GM23338 (cell line): ENCODE results near the gene AGO1. TPM values are rescaled to one million over a fixed set of nuclear protein-coding genes. Genes with fewer than 3 reads are reported as not detected.
A peak's percentile ranks its signal among the peaks of the same experiment; 100 is the strongest.

Source experiments
- ATAC-seq: fragments of 200-7000 bp; cut with Tn5 transposase; 3 replicates; pipeline ENCODE4 v1.9.1; 2020
- DNase-seq: peaks from one replicate; pipeline ENCODE4 v3.0.0-alpha.2; 2015; ENCODE audit warnings: low spot score
- H2AFZ ChIP-seq: fragments of 200-600 bp; sonication (generic); 2 replicates; pipeline ENCODE4 v1.8.0; 2016; ENCODE audit warnings: antibody characterized with exemption, mild to moderate bottlenecking, moderate library complexity
- H3F3A ChIP-seq: fragments of 200-600 bp; sonication (generic); replicated peaks from 2 replicates; pipeline ENCODE4 v1.8.0; 2017; ENCODE audit warnings: antibody characterized with exemption, mixed run types, low read depth
- H3K27ac ChIP-seq: fragments of 200-600 bp; sonication (generic); 2 replicates; pipeline ENCODE4 v1.6.1; 2016; ENCODE audit warnings: low read depth
- H3K27me3 ChIP-seq: fragments of 200-600 bp; sonication (generic); 2 replicates; pipeline ENCODE4 v1.8.0; 2016; ENCODE audit warnings: mild to moderate bottlenecking, mixed run types, moderate library complexity; ENCODE audit not compliant: insufficient read depth
- H3K36me3 ChIP-seq: fragments of 200-600 bp; sonication (generic); 2 replicates; pipeline ENCODE4 v1.8.0; 2016; ENCODE audit warnings: mild to moderate bottlenecking; ENCODE audit not compliant: insufficient read depth
- H3K4me1 ChIP-seq: fragments of 200-600 bp; sonication (generic); 2 replicates; pipeline ENCODE4 v1.8.0; 2016; ENCODE audit warnings: mild to moderate bottlenecking, moderate library complexity; ENCODE audit not compliant: insufficient read depth
- H3K4me2 ChIP-seq: fragments of 200-600 bp; sonication (generic); 2 replicates; pipeline ENCODE4 v1.7.1; 2017; ENCODE audit warnings: mixed run types
- H3K4me3 ChIP-seq: fragments of 200-600 bp; sonication (generic); 2 replicates; pipeline ENCODE4 v1.6.1; 2016; ENCODE audit warnings: mixed run types
- H3K79me2 ChIP-seq: fragments of 200-600 bp; sonication (generic); replicated peaks from 2 replicates; pipeline ENCODE4 v1.8.0; 2017; ENCODE audit warnings: mild to moderate bottlenecking; ENCODE audit not compliant: insufficient read depth
- H3K9me2 ChIP-seq: fragments of 200-600 bp; sonication (generic); 2 replicates; pipeline ENCODE4 v1.8.0; 2017; ENCODE audit not compliant: insufficient read depth
- H4K20me1 ChIP-seq: fragments of 200-600 bp; sonication (generic); replicated peaks from 2 replicates; pipeline ENCODE4 v1.8.0; 2017; ENCODE audit warnings: mild to moderate bottlenecking; ENCODE audit not compliant: insufficient read depth
- H3K27ac Mint-ChIP-seq: 2 replicates; pipeline ENCODE4 v1.8.0; 2020; ENCODE audit warnings: inconsistent platforms, mild to moderate bottlenecking, moderate library complexity, mixed read lengths
- H3K27me3 Mint-ChIP-seq: 3 replicates; pipeline ENCODE4 v1.8.0; 2022; ENCODE audit warnings: low read depth, mild to moderate bottlenecking, moderate library complexity, mixed read lengths, inconsistent platforms; ENCODE audit not compliant: insufficient read depth, poor library complexity
- H3K36me3 Mint-ChIP-seq: 3 replicates; pipeline ENCODE4 v1.8.0; 2021; ENCODE audit warnings: low read depth, mild to moderate bottlenecking, inconsistent platforms, moderate library complexity, mixed read lengths
- H3K4me1 Mint-ChIP-seq: 3 replicates; pipeline ENCODE4 v1.8.0; 2020; ENCODE audit warnings: mild to moderate bottlenecking, inconsistent platforms, mixed read lengths
- H3K4me3 Mint-ChIP-seq: 3 replicates; pipeline ENCODE4 v1.8.0; 2021; ENCODE audit warnings: moderate library complexity, mild to moderate bottlenecking, inconsistent platforms, mixed read lengths
- H3K9me3 Mint-ChIP-seq: 3 replicates; pipeline ENCODE4 v1.8.0; 2020; ENCODE audit warnings: moderate library complexity, mild to moderate bottlenecking, inconsistent platforms, mixed read lengths
- CREB1 ChIP-seq: fragments of 250-450 bp; sonication (Bioruptor Pico); IDR thresholded peaks from 2 replicates; pipeline ENCODE4 v1.5.0; 2020; ENCODE audit warnings: low read depth, mild to moderate bottlenecking, moderate library complexity
- EZH2 ChIP-seq: fragments of 200-600 bp; sonication (generic); IDR thresholded peaks from one replicate; pipeline ENCODE4 v1.8.0; 2017; ENCODE audit warnings: antibody characterized with exemption, mild to moderate bottlenecking, low read depth; ENCODE audit not compliant: unreplicated experiment
- JUNB ChIP-seq: IDR thresholded peaks from one replicate; pipeline ENCODE4 v1.6.1; 2016; ENCODE audit warnings: antibody characterized with exemption; ENCODE audit not compliant: unreplicated experiment
- NANOG ChIP-seq: IDR thresholded peaks from 2 replicates; pipeline ENCODE4 v1.6.1; 2016; ENCODE audit warnings: antibody characterized with exemption, borderline replicate concordance
- POLR2AphosphoS5 ChIP-seq: IDR thresholded peaks from 2 replicates; pipeline ENCODE4 v1.6.1; 2016; ENCODE audit warnings: antibody characterized with exemption, low read depth
- STAT1 ChIP-seq: IDR thresholded peaks from one replicate; pipeline ENCODE4 v1.6.1; 2016; ENCODE audit warnings: antibody characterized with exemption; ENCODE audit not compliant: unreplicated experiment
- ZNF114 ChIP-seq: fragments of 250-450 bp; sonication (Bioruptor Pico); IDR thresholded peaks from 2 replicates; pipeline ENCODE4 v1.5.0; 2020; ENCODE audit warnings: mild to moderate bottlenecking, moderate library complexity
- ZNF331 ChIP-seq: fragments of 250-450 bp; sonication (Bioruptor Pico); IDR thresholded peaks from 2 replicates; pipeline ENCODE4 v1.5.0; 2020; ENCODE audit warnings: low read depth, mild to moderate bottlenecking, moderate library complexity
- polyA plus RNA-seq: library from polyadenylated mRNA; unstranded; fragments of >200 nt; fragmentation: Nextera tagmentation; extraction: Ambion mirVana; gene quantifications from 2 replicates; pipeline ENCODE4 v1.2.1, GENCODE V29; 2016
- total RNA-seq: library from RNA; depleted of rRNA; stranded (reverse); fragments of >200 nt; shearing (Covaris generic); gene quantifications from 2 replicates; pipeline ENCODE4 v1.2.3, GENCODE V29; 2014
- TF ChIP-seq, protein P1 (sequence below): IDR thresholded peaks from 2 replicates; pipeline ENCODE4 v1.6.1; 2016; ENCODE audit warnings: antibody characterized with exemption
- TF ChIP-seq, protein P2 (sequence below): fragments of 250-450 bp; sonication (Bioruptor Pico); IDR thresholded peaks from 2 replicates; pipeline ENCODE4 v1.5.0; 2020; ENCODE audit warnings: mild to moderate bottlenecking, moderate library complexity
- TF ChIP-seq, protein P3 (sequence below), 2 experiments: fragments of 200-600 bp in 1 of 2; sonication (generic) in 1 of 2; conservative IDR thresholded peaks; 2 replicates each; pipeline versions ENCODE4 v1.5.1 to v1.6.1; 2016 to 2017; ENCODE audit warnings: antibody characterized with exemption in 2 of 2, low read depth in 2 of 2, mild to moderate bottlenecking in 2 of 2, moderate library complexity in 1 of 2

AGO1 gene
- total and polyA plus RNA-seq, 2 experiments from 2014 or later = 10.6 to 65.1 TPM

DNA sequence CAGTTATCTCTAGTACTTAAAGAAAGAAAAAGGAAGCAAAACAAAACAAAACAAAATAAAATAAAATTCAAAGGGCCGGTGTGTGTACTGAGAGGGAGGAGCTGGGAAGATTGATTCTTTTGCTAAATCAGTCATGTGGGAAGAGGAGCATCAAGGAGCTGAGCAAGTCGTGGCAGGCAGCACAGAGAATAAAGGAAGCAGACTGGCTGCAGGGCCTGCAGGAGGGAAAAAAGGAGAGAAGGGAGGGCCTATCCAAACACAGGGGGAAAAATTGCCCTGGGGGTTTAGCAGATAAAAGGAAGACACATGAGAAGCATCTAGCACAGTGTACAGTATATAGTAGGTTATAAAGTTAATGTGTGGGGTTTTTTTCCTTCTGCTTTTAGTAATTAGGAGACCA, 47.6 kb upstream of the AGO1 start:
- Histone ChIP-seq H3K27me3 (no peaks in the 10 kb centered on the region), H3K36me3 (peaks cover 6% of the 10 kb centered on the region; the same call in 1 of the 2 replicates), H3K4me1 (no peaks in the 10 kb centered on the region), H3K9me2 (no peaks in the 10 kb centered on the region), H3K79me2 (no peaks in the 10 kb centered on the region), H3K4me2 (no peak overlapping the region), H3K4me3 (no peak overlapping the region), H3K27ac (no peak overlapping the region), H4K20me1 (0 out of 2 replicates have a peak, but pooled peaks cover 4% of the 10 kb centered on the region), H2AFZ (no peak overlapping the region), H3F3A (no peaks in the 10 kb centered on the region)
- peaks cover 28% of the 10 kb centered on the region for H3K36me3 Mint-ChIP-seq
- TF ChIP-seq CREB1 (CRISPR knock-in tag) (no peak), ZNF114 (CRISPR knock-in tag) (no peak), JUNB (no peak), EZH2 (no peak)
- TF ChIP-seq, protein P1, sequence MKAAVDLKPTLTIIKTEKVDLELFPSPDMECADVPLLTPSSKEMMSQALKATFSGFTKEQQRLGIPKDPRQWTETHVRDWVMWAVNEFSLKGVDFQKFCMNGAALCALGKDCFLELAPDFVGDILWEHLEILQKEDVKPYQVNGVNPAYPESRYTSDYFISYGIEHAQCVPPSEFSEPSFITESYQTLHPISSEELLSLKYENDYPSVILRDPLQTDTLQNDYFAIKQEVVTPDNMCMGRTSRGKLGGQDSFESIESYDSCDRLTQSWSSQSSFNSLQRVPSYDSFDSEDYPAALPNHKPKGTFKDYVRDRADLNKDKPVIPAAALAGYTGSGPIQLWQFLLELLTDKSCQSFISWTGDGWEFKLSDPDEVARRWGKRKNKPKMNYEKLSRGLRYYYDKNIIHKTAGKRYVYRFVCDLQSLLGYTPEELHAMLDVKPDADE = no peak
- no peaks in the 10 kb centered on the region for H3K4me1 Mint-ChIP-seq
- no peak overlapping the region for H3K4me3 Mint-ChIP-seq
- ATAC-seq (no peak; the same call in 2 of the 3 replicates), DNase-seq (peak; percentile 11)
- peaks cover 2% of the 10 kb centered on the region for H3K27me3 Mint-ChIP-seq
- 0 out of 2 replicates have a peak overlapping the region, but pooled peaks have one; percentile 3 for H3K27ac Mint-ChIP-seq
- H3K9me3 Mint-ChIP-seq = no peaks in the 10 kb centered on the region; the same call in 2 of the 3 replicates

GRCh38 chr1:35836734-35837133, 46.3 kb upstream of the AGO1 start:
- H3K36me3 Mint-ChIP-seq = peaks cover 27% of the 10 kb centered on the region
- no peaks in the 10 kb centered on the region for H3K4me1 ChIP-seq
- H3K4me1 Mint-ChIP-seq = no peaks in the 10 kb centered on the region
- H3F3A ChIP-seq = no peaks in the 10 kb centered on the region
- no peak for DNase-seq
- no peaks in the 10 kb centered on the region for H3K27me3 ChIP-seq
- peaks cover 2% of the 10 kb centered on the region for H3K27me3 Mint-ChIP-seq
- H4K20me1 ChIP-seq = no peaks in the 10 kb centered on the region; the same call in 1 of the 2 replicates
- no peak overlapping the region for H3K4me3 ChIP-seq
- H3K9me2 ChIP-seq = no peaks in the 10 kb centered on the region
- no peaks in the 10 kb centered on the region for H3K79me2 ChIP-seq
- no peak overlapping the region for H3K4me3 Mint-ChIP-seq
- H3K27ac ChIP-seq = no peak overlapping the region
- ATAC-seq = no peak
- H2AFZ ChIP-seq = no peak overlapping the region
- H3K27ac Mint-ChIP-seq = no peak overlapping the region
- peaks cover 5% of the 10 kb centered on the region; the same call in 1 of the 2 replicates for H3K36me3 ChIP-seq
- H3K9me3 Mint-ChIP-seq = no peaks in the 10 kb centered on the region; the same call in 2 of the 3 replicates
- H3K4me2 ChIP-seq = no peak overlapping the region
- TF ChIP-seq, protein P2, sequence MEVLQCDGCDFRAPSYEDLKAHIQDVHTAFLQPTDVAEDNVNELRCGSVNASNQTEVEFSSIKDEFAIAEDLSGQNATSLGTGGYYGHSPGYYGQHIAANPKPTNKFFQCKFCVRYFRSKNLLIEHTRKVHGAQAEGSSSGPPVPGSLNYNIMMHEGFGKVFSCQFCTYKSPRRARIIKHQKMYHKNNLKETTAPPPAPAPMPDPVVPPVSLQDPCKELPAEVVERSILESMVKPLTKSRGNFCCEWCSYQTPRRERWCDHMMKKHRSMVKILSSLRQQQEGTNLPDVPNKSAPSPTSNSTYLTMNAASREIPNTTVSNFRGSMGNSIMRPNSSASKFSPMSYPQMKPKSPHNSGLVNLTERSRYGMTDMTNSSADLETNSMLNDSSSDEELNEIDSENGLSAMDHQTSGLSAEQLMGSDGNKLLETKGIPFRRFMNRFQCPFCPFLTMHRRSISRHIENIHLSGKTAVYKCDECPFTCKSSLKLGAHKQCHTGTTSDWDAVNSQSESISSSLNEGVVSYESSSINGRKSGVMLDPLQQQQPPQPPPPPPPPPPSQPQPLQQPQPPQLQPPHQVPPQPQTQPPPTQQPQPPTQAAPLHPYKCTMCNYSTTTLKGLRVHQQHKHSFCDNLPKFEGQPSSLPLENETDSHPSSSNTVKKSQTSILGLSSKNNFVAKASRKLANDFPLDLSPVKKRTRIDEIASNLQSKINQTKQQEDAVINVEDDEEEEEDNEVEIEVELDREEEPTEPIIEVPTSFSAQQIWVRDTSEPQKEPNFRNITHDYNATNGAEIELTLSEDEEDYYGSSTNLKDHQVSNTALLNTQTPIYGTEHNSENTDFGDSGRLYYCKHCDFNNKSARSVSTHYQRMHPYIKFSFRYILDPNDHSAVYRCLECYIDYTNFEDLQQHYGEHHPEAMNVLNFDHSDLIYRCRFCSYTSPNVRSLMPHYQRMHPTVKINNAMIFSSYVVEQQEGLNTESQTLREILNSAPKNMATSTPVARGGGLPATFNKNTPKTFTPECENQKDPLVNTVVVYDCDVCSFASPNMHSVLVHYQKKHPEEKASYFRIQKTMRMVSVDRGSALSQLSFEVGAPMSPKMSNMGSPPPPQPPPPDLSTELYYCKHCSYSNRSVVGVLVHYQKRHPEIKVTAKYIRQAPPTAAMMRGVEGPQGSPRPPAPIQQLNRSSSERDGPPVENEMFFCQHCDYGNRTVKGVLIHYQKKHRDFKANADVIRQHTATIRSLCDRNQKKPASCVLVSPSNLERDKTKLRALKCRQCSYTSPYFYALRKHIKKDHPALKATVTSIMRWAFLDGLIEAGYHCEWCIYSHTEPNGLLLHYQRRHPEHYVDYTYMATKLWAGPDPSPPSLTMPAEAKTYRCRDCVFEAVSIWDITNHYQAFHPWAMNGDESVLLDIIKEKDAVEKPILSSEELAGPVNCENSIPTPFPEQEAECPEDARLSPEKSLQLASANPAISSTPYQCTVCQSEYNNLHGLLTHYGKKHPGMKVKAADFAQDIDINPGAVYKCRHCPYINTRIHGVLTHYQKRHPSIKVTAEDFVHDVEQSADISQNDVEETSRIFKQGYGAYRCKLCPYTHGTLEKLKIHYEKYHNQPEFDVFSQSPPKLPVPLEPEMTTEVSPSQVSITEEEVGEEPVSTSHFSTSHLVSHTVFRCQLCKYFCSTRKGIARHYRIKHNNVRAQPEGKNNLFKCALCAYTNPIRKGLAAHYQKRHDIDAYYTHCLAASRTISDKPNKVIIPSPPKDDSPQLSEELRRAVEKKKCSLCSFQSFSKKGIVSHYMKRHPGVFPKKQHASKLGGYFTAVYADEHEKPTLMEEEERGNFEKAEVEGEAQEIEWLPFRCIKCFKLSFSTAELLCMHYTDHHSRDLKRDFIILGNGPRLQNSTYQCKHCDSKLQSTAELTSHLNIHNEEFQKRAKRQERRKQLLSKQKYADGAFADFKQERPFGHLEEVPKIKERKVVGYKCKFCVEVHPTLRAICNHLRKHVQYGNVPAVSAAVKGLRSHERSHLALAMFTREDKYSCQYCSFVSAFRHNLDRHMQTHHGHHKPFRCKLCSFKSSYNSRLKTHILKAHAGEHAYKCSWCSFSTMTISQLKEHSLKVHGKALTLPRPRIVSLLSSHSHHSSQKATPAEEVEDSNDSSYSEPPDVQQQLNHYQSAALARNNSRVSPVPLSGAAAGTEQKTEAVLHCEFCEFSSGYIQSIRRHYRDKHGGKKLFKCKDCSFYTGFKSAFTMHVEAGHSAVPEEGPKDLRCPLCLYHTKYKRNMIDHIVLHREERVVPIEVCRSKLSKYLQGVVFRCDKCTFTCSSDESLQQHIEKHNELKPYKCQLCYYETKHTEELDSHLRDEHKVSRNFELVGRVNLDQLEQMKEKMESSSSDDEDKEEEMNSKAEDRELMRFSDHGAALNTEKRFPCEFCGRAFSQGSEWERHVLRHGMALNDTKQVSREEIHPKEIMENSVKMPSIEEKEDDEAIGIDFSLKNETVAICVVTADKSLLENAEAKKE (CRISPR knock-in tag) = no peak
- TF ChIP-seq POLR2AphosphoS5 = no peak
- no peak for TF ChIP-seq EZH2
- no peak for TF ChIP-seq ZNF114 (CRISPR knock-in tag)
- no peak for TF ChIP-seq JUNB
- TF ChIP-seq ZNF331 (CRISPR knock-in tag) = no peak
- TF ChIP-seq CREB1 (CRISPR knock-in tag) = no peak
- TF ChIP-seq STAT1 = no peak
- TF ChIP-seq, protein P1 = no peak
- no peak for TF ChIP-seq NANOG
- TF ChIP-seq, protein P3, sequence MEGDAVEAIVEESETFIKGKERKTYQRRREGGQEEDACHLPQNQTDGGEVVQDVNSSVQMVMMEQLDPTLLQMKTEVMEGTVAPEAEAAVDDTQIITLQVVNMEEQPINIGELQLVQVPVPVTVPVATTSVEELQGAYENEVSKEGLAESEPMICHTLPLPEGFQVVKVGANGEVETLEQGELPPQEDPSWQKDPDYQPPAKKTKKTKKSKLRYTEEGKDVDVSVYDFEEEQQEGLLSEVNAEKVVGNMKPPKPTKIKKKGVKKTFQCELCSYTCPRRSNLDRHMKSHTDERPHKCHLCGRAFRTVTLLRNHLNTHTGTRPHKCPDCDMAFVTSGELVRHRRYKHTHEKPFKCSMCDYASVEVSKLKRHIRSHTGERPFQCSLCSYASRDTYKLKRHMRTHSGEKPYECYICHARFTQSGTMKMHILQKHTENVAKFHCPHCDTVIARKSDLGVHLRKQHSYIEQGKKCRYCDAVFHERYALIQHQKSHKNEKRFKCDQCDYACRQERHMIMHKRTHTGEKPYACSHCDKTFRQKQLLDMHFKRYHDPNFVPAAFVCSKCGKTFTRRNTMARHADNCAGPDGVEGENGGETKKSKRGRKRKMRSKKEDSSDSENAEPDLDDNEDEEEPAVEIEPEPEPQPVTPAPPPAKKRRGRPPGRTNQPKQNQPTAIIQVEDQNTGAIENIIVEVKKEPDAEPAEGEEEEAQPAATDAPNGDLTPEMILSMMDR (conservative IDR thresholded peaks at IDR 0.05; ENCODE audit: low read depth in 2 of 2) = no peak
